ENCODE measurements around the gene SRPRA. TPM values are rescaled to one million over a fixed set of nuclear protein-coding genes. Genes with fewer than 3 reads are reported as not detected.

Gene SRPRA
- total and polyA plus RNA-seq, 4 donors: 28.7 to 143 (median 102) TPM

DNA sequence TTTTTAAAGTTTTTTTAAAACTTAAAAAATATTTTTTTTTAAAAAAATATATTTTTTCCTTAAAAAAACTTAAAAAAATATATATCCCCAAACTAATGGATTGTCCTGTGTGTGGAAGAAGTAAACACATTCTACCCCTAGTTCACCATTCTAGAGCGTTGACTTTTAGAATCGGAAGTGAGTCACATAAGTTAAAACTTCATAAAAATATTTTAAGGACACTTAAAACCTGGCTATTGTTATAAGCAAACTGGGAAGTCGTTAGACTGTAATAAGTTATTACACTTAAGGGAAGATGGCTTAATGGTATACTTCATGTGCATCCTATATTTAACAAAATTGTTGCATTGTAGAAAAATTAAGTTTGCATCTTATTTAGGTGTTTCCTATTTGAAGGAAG lies 36.0 kb downstream of the SRPRA start:
- H3K4me1 ChIP-seq (ENCODE audit: control insufficient read depth in 4 of 4, insufficient read depth in 4 of 4, low read length in 3 of 4): peaks cover 4 to 10% (median 7%) of the 10 kb centered on the region in 4 donors
- H3K9me3 ChIP-seq (ENCODE audit: control insufficient read depth in 4 of 4, low read length in 3 of 4): no peaks in the 10 kb centered on the region
- WGBS: 94% methylated on average over 3 of the region's 3 CpGs
- no peaks in the 10 kb centered on the region for H3K27me3 ChIP-seq (ENCODE audit: control insufficient read depth in 4 of 4, insufficient read depth in 4 of 4, low read length in 3 of 4)
- peaks cover 0 to 6% (median 2%) of the 10 kb centered on the region in 4 donors for H3K36me3 ChIP-seq (ENCODE audit: control insufficient read depth in 4 of 4, insufficient read depth in 3 of 4, low read depth in 1 of 4, low read length in 3 of 4)
- no peak overlapping the region for H3K9ac ChIP-seq (ENCODE audit: low read depth in 1 of 2, low read length in 2 of 2)
- no peak overlapping the region for H3K4me3 ChIP-seq (ENCODE audit: low read depth in 1 of 3, low read length in 3 of 3)
- TF ChIP-seq NR2F2 (IDR thresholded peaks at IDR 0.05): no peak
- no peak for TF ChIP-seq HNF4G (IDR thresholded peaks at IDR 0.05)
- no peak for TF ChIP-seq JUND (IDR thresholded peaks at IDR 0.05)
- TF ChIP-seq TAF1 (conservative IDR thresholded peaks at IDR 0.05): no peak
- TF ChIP-seq RXRA (IDR thresholded peaks at IDR 0.05): no peak
- TF ChIP-seq EGR1 (IDR thresholded peaks at IDR 0.05; ENCODE audit: low read depth in 2 of 2): no peak
- TF ChIP-seq, protein P1, sequence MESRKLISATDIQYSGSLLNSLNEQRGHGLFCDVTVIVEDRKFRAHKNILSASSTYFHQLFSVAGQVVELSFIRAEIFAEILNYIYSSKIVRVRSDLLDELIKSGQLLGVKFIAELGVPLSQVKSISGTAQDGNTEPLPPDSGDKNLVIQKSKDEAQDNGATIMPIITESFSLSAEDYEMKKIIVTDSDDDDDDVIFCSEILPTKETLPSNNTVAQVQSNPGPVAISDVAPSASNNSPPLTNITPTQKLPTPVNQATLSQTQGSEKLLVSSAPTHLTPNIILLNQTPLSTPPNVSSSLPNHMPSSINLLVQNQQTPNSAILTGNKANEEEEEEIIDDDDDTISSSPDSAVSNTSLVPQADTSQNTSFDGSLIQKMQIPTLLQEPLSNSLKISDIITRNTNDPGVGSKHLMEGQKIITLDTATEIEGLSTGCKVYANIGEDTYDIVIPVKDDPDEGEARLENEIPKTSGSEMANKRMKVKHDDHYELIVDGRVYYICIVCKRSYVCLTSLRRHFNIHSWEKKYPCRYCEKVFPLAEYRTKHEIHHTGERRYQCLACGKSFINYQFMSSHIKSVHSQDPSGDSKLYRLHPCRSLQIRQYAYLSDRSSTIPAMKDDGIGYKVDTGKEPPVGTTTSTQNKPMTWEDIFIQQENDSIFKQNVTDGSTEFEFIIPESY (IDR thresholded peaks at IDR 0.05): no peak
- TF ChIP-seq, protein P2, sequence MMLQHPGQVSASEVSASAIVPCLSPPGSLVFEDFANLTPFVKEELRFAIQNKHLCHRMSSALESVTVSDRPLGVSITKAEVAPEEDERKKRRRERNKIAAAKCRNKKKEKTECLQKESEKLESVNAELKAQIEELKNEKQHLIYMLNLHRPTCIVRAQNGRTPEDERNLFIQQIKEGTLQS (IDR thresholded peaks at IDR 0.05): no peak
- TF ChIP-seq, protein P3, sequence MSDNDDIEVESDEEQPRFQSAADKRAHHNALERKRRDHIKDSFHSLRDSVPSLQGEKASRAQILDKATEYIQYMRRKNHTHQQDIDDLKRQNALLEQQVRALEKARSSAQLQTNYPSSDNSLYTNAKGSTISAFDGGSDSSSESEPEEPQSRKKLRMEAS (IDR thresholded peaks at IDR 0.05): no peak
- TF ChIP-seq FOXA2 (IDR thresholded peaks at IDR 0.05): no peak
- no peak for TF ChIP-seq RAD21 (IDR thresholded peaks at IDR 0.05)
- no peak for TF ChIP-seq YY1 (IDR thresholded peaks at IDR 0.05)
- no peak for TF ChIP-seq HNF4A (conservative IDR thresholded peaks at IDR 0.05)
- TF ChIP-seq GABPA (IDR thresholded peaks at IDR 0.05 in 1 of 2, conservative IDR thresholded peaks at IDR 0.05 in 1 of 2): no peak
- no peak for TF ChIP-seq SP1 (IDR thresholded peaks at IDR 0.05)
- no peak for TF ChIP-seq FOXA1 (IDR thresholded peaks at IDR 0.05)
- TF ChIP-seq, protein P4, sequence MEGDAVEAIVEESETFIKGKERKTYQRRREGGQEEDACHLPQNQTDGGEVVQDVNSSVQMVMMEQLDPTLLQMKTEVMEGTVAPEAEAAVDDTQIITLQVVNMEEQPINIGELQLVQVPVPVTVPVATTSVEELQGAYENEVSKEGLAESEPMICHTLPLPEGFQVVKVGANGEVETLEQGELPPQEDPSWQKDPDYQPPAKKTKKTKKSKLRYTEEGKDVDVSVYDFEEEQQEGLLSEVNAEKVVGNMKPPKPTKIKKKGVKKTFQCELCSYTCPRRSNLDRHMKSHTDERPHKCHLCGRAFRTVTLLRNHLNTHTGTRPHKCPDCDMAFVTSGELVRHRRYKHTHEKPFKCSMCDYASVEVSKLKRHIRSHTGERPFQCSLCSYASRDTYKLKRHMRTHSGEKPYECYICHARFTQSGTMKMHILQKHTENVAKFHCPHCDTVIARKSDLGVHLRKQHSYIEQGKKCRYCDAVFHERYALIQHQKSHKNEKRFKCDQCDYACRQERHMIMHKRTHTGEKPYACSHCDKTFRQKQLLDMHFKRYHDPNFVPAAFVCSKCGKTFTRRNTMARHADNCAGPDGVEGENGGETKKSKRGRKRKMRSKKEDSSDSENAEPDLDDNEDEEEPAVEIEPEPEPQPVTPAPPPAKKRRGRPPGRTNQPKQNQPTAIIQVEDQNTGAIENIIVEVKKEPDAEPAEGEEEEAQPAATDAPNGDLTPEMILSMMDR (IDR thresholded peaks at IDR 0.05; ENCODE audit: low read depth, low read length, missing input control): no peak
- no peak overlapping the region for H3K27ac ChIP-seq (ENCODE audit: low read depth in 1 of 2, low read length in 2 of 2)
- DNase-seq (ENCODE audit: low spot score): no peak

DNA sequence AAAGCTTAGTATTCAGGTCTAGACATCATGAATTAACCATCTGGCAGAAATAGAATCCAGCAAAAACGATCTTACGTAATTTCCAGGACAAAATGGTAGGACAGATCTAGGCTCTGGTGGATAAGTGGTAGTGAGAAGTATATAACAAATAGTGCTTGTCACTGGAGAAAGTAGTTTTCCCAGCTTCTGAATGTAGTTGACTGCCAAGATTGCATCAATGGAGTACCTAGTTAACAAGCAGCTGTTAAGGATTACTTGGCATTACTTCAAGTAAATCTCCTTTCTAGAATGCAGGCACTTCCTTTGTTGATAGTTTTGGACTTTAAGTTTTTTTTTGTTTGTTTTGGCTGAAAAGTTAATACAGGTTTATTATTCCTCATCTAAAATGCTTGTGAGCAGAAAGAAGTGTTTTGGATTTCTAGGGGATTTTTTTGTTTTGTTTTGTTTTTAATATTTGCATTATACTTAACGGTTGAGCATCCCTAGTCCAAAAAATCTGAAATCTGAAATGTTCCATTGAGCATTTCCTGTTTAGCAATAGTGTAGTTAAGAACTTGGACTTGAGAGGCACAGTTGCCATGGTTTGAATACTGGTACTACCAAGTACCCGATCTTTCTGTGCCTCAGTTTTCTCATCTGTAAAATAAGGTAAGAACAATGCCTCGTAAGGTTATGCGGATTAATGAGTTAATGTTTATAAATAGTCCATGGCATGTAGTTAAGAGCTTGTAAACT lies 36.8 kb downstream of the SRPRA start:
- no peak for DNase-seq (ENCODE audit: low spot score)
- 75% methylated on average over 6 of the region's 6 CpGs for WGBS
- TF ChIP-seq HNF4A (conservative IDR thresholded peaks at IDR 0.05): peak in 1 of 2 donors; percentile 5
- TF ChIP-seq FOXA2 (IDR thresholded peaks at IDR 0.05): no peak
- Histone ChIP-seq H3K36me3 (ENCODE audit: control insufficient read depth in 4 of 4, insufficient read depth in 3 of 4, low read depth in 1 of 4, low read length in 3 of 4) (peaks cover 0 to 6% (median 2%) of the 10 kb centered on the region in 4 donors), H3K9me3 (ENCODE audit: control insufficient read depth in 4 of 4, low read length in 3 of 4) (no peaks in the 10 kb centered on the region), H3K9ac (ENCODE audit: low read depth in 1 of 2, low read length in 2 of 2) (no peak overlapping the region), H3K27me3 (ENCODE audit: control insufficient read depth in 4 of 4, insufficient read depth in 4 of 4, low read length in 3 of 4) (no peaks in the 10 kb centered on the region), H3K27ac (ENCODE audit: low read depth in 1 of 2, low read length in 2 of 2) (no peak overlapping the region), H3K4me3 (ENCODE audit: low read depth in 1 of 3, low read length in 3 of 3) (no peak overlapping the region), H3K4me1 (ENCODE audit: control insufficient read depth in 4 of 4, insufficient read depth in 4 of 4, low read length in 3 of 4) (peaks cover 4 to 10% (median 7%) of the 10 kb centered on the region in 4 donors)

All from liver (tissue), 9 donors.